ENCODE data around the gene MAP3K5.

Gene MAP3K5

GRCh38 chr6:136662347-136663237 is 129.7 kb downstream of the MAP3K5 start:
- H3K4me3 ChIP-seq (ENCODE audit: low read depth, low read length), result no peak overlapping the region
- no peak for DNase-seq (ENCODE audit: low read depth)
- TF ChIP-seq CTCF (IDR thresholded peaks at IDR 0.05; ENCODE audit: insufficient read depth, low read depth, low read length, missing control alignments), result no peak

DNA sequence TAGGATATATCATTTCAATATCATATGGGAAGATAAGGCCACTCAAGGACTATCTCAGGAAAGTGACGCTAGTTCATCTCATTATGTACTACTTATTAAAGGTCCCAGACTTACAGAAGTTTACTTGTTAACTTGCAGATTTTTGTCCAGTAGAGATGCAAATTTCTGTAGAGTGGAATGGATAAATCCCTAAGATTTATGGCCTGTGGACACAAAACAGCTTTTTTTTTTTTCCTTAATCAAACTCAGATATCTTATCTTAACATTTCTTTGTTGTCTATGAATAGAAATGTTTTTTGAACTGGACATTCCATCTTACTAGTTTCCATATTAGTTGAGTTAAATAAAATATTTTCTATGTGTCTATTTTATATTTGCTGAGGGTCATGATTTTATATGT is 131.6 kb downstream of the MAP3K5 start:
- H3K4me3 ChIP-seq (ENCODE audit: low read depth, low read length), result no peak overlapping the region
- no peak for DNase-seq (ENCODE audit: low read depth)
- TF ChIP-seq CTCF (IDR thresholded peaks at IDR 0.05; ENCODE audit: insufficient read depth, low read depth, low read length, missing control alignments), result no peak

DNA sequence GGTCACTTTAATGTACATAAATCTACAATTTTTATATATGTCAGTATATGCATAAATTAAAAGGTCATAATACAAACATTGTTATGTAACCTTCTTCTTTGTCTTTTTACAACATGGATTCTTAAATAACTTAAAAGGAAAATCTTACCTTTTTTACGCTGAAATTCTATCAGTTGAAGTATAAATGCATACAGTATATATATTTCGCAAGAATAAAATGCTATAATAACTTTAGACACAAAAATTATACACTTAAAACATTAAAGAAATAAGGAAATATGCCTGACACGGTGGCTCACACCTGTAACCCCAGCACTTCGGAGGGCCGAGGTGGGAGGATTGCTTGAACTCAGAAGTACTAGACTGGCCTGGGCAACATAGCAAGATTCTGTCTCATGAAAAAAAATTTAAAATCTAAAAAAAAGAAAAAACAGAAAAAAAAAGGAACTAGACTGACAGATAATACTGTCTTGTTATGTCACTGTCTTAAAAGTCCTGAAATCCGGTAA is 132.2 kb downstream of the MAP3K5 start:
- DNase-seq (ENCODE audit: low read depth), result no peak
- no peak for TF ChIP-seq CTCF (IDR thresholded peaks at IDR 0.05; ENCODE audit: insufficient read depth, low read depth, low read length, missing control alignments)
- H3K4me3 ChIP-seq (ENCODE audit: low read depth, low read length), result no peak overlapping the region

GRCh38 chr6:136658711-136659110 is 133.6 kb downstream of the MAP3K5 start:
- H3K4me3 ChIP-seq (ENCODE audit: low read depth, low read length), result no peak overlapping the region
- no peak for TF ChIP-seq CTCF (IDR thresholded peaks at IDR 0.05; ENCODE audit: insufficient read depth, low read depth, low read length, missing control alignments)
- no peak for DNase-seq (ENCODE audit: low read depth)

- DNase-seq (ENCODE audit: low read depth), result no peak
- TF ChIP-seq CTCF (IDR thresholded peaks at IDR 0.05; ENCODE audit: insufficient read depth, low read depth, low read length, missing control alignments), result no peak
- no peak overlapping the region for H3K4me3 ChIP-seq (ENCODE audit: low read depth, low read length)
Measured at GRCh38 chr6:136657666-136658065, 134.6 kb downstream of the MAP3K5 start.

DNA sequence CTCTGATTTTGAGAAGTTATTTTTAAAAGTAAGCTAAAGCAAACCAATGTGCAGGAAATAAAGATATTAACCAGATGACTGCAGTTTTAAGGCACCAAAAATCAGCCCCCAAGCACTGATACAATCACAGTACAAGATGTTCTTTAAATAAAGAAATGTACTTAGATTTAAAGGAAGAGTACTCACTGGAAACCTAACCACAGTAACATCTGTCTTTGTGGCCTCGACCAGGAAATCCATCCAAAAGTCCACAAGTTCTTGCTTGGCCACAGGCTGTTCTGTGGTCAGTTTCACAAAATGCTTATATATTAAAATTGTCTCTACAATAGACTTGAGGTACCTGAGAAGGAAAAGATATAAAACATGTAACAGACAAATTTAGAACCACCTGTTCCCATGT is 136.2 kb downstream of the MAP3K5 start:
- DNase-seq (ENCODE audit: low read depth), result no peak
- H3K4me3 ChIP-seq (ENCODE audit: low read depth, low read length), result no peak overlapping the region
- no peak for TF ChIP-seq CTCF (IDR thresholded peaks at IDR 0.05; ENCODE audit: insufficient read depth, low read depth, low read length, missing control alignments)
